ENCODE data around the gene PIK3CA. TPM values are rescaled to one million over a fixed set of nuclear protein-coding genes. Genes with fewer than 3 reads are reported as not detected.
"Not testable (repeated sequence)": the region's sequence is repeated elsewhere in the genome, so short reads cannot be mapped to it uniquely, and the experiment has no call there.

Gene PIK3CA
- total RNA-seq, 2 experiments from 2014 or later, result 14.1 to 20.8 TPM

GRCh38 chr3:179107617-179108016, 40.5 kb upstream of the PIK3CA start:
- Mint-ChIP-seq H3K36me3 (ENCODE audit: low read depth) (no peaks in the 10 kb centered on the region), H3K4me3 (no peak overlapping the region), H3K27ac (no peak overlapping the region), H3K27me3 (peaks cover 4% of the 10 kb centered on the region), H3K4me1 (ENCODE audit: low read depth) (no peaks in the 10 kb centered on the region), H3K9me3 (peaks cover 5% of the 10 kb centered on the region)
- intact Hi-C loops (cut with micrococcal nuclease), result loop anchor here (1.0 kb wide), 1 partner anchor 209 kb away; no protein-coding TSS in a partner anchor
- no peak for TF ChIP-seq CTCF (IDR thresholded peaks at IDR 0.05)
- ATAC-seq (no peak), DNase-seq (no peak)
- ChIA-PET POLR2A (interaction anchor here (0.5 kb wide), 1 partner anchor 184 kb away, joined by 3 read pairs; no protein-coding TSS in a partner anchor), CTCF (interaction anchor here (0.6 to 2.1 kb wide), 3 partner anchors 11 to 208 kb away, joined by 4 to 6 read pairs (median 4); no protein-coding TSS in a partner anchor)

DNA sequence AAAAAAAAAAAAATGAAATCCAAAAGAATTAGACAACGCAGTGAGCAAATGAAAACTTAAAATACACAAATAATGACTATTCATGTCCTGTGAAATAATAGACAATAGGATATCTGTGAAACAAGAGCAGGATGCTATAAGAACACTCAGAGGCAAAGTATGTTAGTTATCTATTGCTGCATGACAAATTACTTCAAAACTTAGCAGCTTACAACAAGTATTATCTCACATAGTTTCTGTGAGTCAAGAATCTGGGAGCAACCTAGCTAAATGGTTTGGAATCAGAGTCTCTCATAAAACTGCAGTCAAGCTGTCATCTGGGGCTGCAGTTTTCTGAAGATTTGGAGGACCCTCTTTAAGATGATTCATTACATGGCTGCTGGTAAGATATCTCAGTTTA, 40.1 kb upstream of the PIK3CA start:
- no peaks in the 10 kb centered on the region for H3K4me1 Mint-ChIP-seq (ENCODE audit: low read depth)
- H3K9me3 Mint-ChIP-seq, result peaks cover 5% of the 10 kb centered on the region
- POLR2A ChIA-PET, result no interaction called here
- TF ChIP-seq CTCF (IDR thresholded peaks at IDR 0.05), result no peak
- ATAC-seq, result no peak
- intact Hi-C loops (cut with micrococcal nuclease), result loop anchor here (1.0 kb wide), 1 partner anchor 208 kb away; no protein-coding TSS in a partner anchor
- H3K4me3 Mint-ChIP-seq, result no peak overlapping the region
- H3K27ac Mint-ChIP-seq, result no peak overlapping the region
- no peaks in the 10 kb centered on the region for H3K36me3 Mint-ChIP-seq (ENCODE audit: low read depth)
- H3K27me3 Mint-ChIP-seq, result peaks cover 8% of the 10 kb centered on the region
- CTCF ChIA-PET, result interaction anchor here (0.6 to 2.1 kb wide), 3 partner anchors 11 to 208 kb away, joined by 4 to 6 read pairs (median 4); no protein-coding TSS in a partner anchor
- no peak for DNase-seq

DNA sequence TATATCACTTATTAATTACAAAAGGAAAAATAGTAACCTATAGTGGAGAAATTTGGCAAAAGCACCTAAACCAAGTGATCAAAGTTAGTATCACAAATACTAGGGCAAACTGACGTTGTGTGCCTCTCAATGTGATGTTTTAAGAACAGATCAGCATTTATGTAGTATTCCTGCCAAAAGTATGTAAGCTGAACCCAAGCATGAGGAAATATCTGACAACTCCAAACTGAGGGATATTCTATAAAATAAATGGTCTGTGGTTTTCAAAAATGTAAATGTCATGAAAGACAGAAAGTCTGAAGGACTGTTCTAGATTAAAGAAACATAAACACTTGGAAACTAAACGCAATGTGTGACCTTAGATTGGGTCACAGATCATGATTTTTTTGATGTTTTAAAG, 34.3 kb upstream of the PIK3CA start:
- H3K27me3 Mint-ChIP-seq, result peaks cover 15% of the 10 kb centered on the region
- ChIA-PET POLR2A (no interaction called here), CTCF (no interaction called here)
- no peak for TF ChIP-seq CTCF (IDR thresholded peaks at IDR 0.05)
- H3K4me1 Mint-ChIP-seq (ENCODE audit: low read depth), result no peaks in the 10 kb centered on the region
- H3K27ac Mint-ChIP-seq, result no peak overlapping the region
- no peak overlapping the region for H3K4me3 Mint-ChIP-seq
- no peak for DNase-seq
- H3K36me3 Mint-ChIP-seq (ENCODE audit: low read depth), result no peaks in the 10 kb centered on the region
- H3K9me3 Mint-ChIP-seq, result peaks cover 5% of the 10 kb centered on the region
- intact Hi-C loops (cut with micrococcal nuclease), result no loop called here
- ATAC-seq, result no peak

DNA sequence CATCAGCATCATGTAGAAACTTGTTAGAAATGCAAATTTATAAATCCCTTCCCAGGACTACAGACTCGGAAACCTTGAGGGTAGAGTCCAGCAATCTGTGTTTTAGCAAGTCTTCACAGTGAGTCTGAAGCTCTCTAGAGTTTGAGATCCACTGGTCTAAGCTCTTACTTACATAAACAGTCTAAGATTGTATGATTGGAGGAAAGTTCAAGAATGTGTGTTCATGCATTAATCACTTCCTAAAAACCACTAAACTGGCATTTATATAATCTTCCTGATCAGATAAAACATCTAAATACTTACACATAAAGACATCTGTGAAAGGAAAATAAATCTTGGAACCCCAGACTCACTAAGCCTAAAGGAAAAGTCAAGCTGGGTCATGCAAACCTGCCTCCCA, 32.7 kb upstream of the PIK3CA start:
- CTCF ChIA-PET, ATAC-seq, DNase-seq: not testable (repeated sequence)

DNA sequence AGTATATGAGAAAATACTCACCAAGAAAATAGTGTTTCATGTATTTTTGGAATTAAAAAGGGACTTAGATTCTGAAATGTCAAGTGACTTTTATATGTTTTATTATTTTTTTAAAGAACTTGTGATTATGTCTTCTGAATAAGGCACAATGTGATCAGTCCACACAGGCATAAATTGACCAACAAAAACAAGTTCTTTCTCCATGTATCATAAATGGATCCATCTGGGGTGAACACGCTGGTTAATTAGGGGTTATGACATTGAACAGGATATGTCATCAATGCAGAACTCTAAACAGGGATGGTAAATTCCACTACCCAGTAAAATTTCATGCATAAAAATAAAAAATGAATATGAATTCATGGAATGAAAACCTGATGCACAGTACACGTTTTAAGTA, 31.3 kb upstream of the PIK3CA start:
- no peaks in the 10 kb centered on the region for H3K36me3 Mint-ChIP-seq (ENCODE audit: low read depth)
- DNase-seq (no peak), ATAC-seq (no peak)
- POLR2A ChIA-PET, result no interaction called here
- H3K4me3 Mint-ChIP-seq, result no peak overlapping the region
- peaks cover 3% of the 10 kb centered on the region for H3K9me3 Mint-ChIP-seq
- no peaks in the 10 kb centered on the region for H3K4me1 Mint-ChIP-seq (ENCODE audit: low read depth)
- intact Hi-C loops (cut with micrococcal nuclease), result no loop called here
- no peak overlapping the region for H3K27ac Mint-ChIP-seq
- TF ChIP-seq CTCF (IDR thresholded peaks at IDR 0.05), result no peak
- H3K27me3 Mint-ChIP-seq, result peaks cover 12% of the 10 kb centered on the region
- CTCF ChIA-PET, result no interaction called here

More for the DNA sequence above, 32.7 kb upstream of the PIK3CA start:
- H3K4me1 Mint-ChIP-seq (ENCODE audit: low read depth); H3K36me3 Mint-ChIP-seq (ENCODE audit: low read depth); POLR2A ChIA-PET; H3K4me3 Mint-ChIP-seq; H3K9me3 Mint-ChIP-seq; H3K27ac Mint-ChIP-seq; intact Hi-C loops (cut with micrococcal nuclease): not testable (repeated sequence)
- peaks cover 15% of the 10 kb centered on the region for H3K27me3 Mint-ChIP-seq

GRCh38 chr3:179132191-179132890, 15.8 kb upstream of the PIK3CA start:
- POLR2A ChIA-PET; H3K4me1 Mint-ChIP-seq (ENCODE audit: low read depth); H3K4me3 Mint-ChIP-seq; H3K27ac Mint-ChIP-seq; H3K9me3 Mint-ChIP-seq; CTCF ChIA-PET; DNase-seq; H3K36me3 Mint-ChIP-seq (ENCODE audit: low read depth); intact Hi-C loops (cut with micrococcal nuclease); H3K27me3 Mint-ChIP-seq; ATAC-seq: not testable (repeated sequence)

All from activated CD8-positive, alpha-beta T cell treated with anti-CD3 and anti-CD28 coated beads for 36 hours (primary cell).